GM12878 (cell line): ENCODE data around the gene DUS2. TPM values are rescaled to one million over a fixed set of nuclear protein-coding genes. Genes with fewer than 3 reads are reported as not detected.

ENCODE experiments used
- ATAC-seq: fragments of 200-7000 bp; cut with Tn5 transposase; 3 replicates; pipeline ENCODE4 v1.9.1; 2020; ENCODE audit warnings: mild to moderate bottlenecking, moderate library complexity
- BruUV-seq: library from RNA; stranded (reverse); fragments of 400-500 nt; replicated peaks from 2 replicates; lab custom pipeline; 2021; lab: Mats Ljungman, UMichigan
- CTCF ChIA-PET: fragments of 300-600 bp; sonication (Branson Sonifier 250); formaldehyde crosslinking; extraction: SDS; loops from one replicate; lab custom pipeline; 2021; ENCODE audit warnings: inconsistent platforms; lab: Yijun Ruan, JAX
- POLR2A ChIA-PET: fragments of 350-600 bp; formaldehyde crosslinking; extraction: SDS; loops from one replicate; lab custom pipeline; 2021; ENCODE audit warnings: inconsistent platforms; lab: Charles Lee
- RAD21 ChIA-PET: fragments of 300-600 bp; sonication (Branson Sonifier 250); formaldehyde crosslinking; loops from one replicate; lab custom pipeline; 2023; ENCODE audit warnings: antibody characterized with exemption; ENCODE audit not compliant: unreplicated experiment; lab: Charles Lee
- SMC1A ChIA-PET: fragments of 300-600 bp; sonication (Branson Sonifier 250); formaldehyde crosslinking; loops from one replicate; lab custom pipeline; 2023; ENCODE audit not compliant: unreplicated experiment, uncharacterized antibody; lab: Charles Lee
- DNase-seq: peaks from one replicate; pipeline ENCODE4 v3.0.0-alpha.2; 2011; ENCODE audit warnings: low read depth, low spot score
- FAIRE-seq: peaks from 3 replicates; lab custom pipeline; 2011; peaks lifted over from hg19 to GRCh38; lab: Jason Lieb, UNC
- H2AFZ ChIP-seq: 2 replicates; pipeline ENCODE4 v1.6.0; 2011; ENCODE audit warnings: low read depth, low read length, control low read depth; ENCODE audit not compliant: control insufficient read depth
- H3K27ac ChIP-seq: 2 replicates; pipeline ENCODE4 v1.5.1; 2011; ENCODE audit warnings: control low read depth; ENCODE audit not compliant: control insufficient read depth, insufficient read depth
- H3K27me3 ChIP-seq, 2 experiments: replicated peaks in 1 of 2; 2 replicates each; pipeline versions ENCODE4 v1.6.0 to v1.6.1; 2011; ENCODE audit warnings: low read length in 1 of 2; ENCODE audit not compliant: control insufficient read depth in 2 of 2, insufficient read depth in 2 of 2
- H3K36me3 ChIP-seq, 2 experiments: 2 replicates each; pipeline ENCODE4 v1.5.1; 2011; ENCODE audit warnings: low read length in 1 of 2; ENCODE audit not compliant: control insufficient read depth in 2 of 2, insufficient read depth in 2 of 2
- H3K4me1 ChIP-seq: 2 replicates; pipeline ENCODE4 v1.6.1; 2011; ENCODE audit warnings: mild to moderate bottlenecking, low read length, moderate library complexity, mixed read lengths; ENCODE audit not compliant: control insufficient read depth, insufficient read depth
- H3K4me2 ChIP-seq: 2 replicates; pipeline ENCODE4 v1.6.0; 2011; ENCODE audit warnings: control low read depth; ENCODE audit not compliant: control insufficient read depth, insufficient read depth
- H3K4me3 ChIP-seq: fragments of 200-600 bp; sonication (generic); 2 replicates; pipeline ENCODE4 v1.5.1; 2016
- H3K79me2 ChIP-seq: 2 replicates; pipeline ENCODE4 v1.6.0; 2011; ENCODE audit warnings: low read length; ENCODE audit not compliant: control insufficient read depth, insufficient read depth
- H3K9ac ChIP-seq: 2 replicates; pipeline ENCODE4 v1.8.0; 2011; ENCODE audit warnings: low read length, control low read depth, mixed read lengths; ENCODE audit not compliant: control insufficient read depth, insufficient read depth
- H3K9me3 ChIP-seq: replicated peaks from 3 replicates; pipeline ENCODE4 v1.5.1; 2011; ENCODE audit warnings: mild to moderate bottlenecking, low read length; ENCODE audit not compliant: control insufficient read depth, insufficient read depth
- H4K20me1 ChIP-seq: 2 replicates; pipeline ENCODE4 v1.6.0; 2011; ENCODE audit not compliant: control insufficient read depth, insufficient read depth
- ASH2L ChIP-seq: fragments of 300-600, 200-600 bp; sonication (generic); IDR thresholded peaks from 2 replicates; pipeline ENCODE4 v1.6.1; 2017; ENCODE audit warnings: low read depth, mild to moderate bottlenecking, borderline replicate concordance
- ATF7 ChIP-seq: fragments of 450-650 bp; IDR thresholded peaks from 2 replicates; pipeline ENCODE4 v1.6.1; 2016; ENCODE audit warnings: low read depth, mild to moderate bottlenecking
- BHLHE40 ChIP-seq, 2 experiments: fragments of 450-650 bp in 1 of 2; IDR thresholded peaks; 2 replicates each; pipeline ENCODE4 v1.6.1; 2011 to 2017; ENCODE audit warnings: low read depth in 2 of 2, borderline replicate concordance in 1 of 2, improper control_type of control experiment in 1 of 2, low read length in 1 of 2, mild to moderate bottlenecking in 1 of 2
- GATAD2B ChIP-seq: fragments of 450-650 bp; conservative IDR thresholded peaks from 2 replicates; pipeline ENCODE4 v1.6.1; 2017; ENCODE audit warnings: low read depth, mild to moderate bottlenecking, moderate library complexity
- HDGF ChIP-seq: fragments of 450-650 bp; IDR thresholded peaks from 2 replicates; pipeline ENCODE4 v1.6.1; 2016; ENCODE audit warnings: antibody characterized with exemption
- IKZF1 ChIP-seq: fragments of 450-650 bp; conservative IDR thresholded peaks from 2 replicates; pipeline ENCODE4 v1.6.1; 2017; ENCODE audit warnings: antibody characterized with exemption, mild to moderate bottlenecking
- MYB ChIP-seq: fragments of 150-350 bp; IDR thresholded peaks from 2 replicates; pipeline ENCODE4 v1.6.1; 2014; ENCODE audit warnings: mild to moderate bottlenecking, low read depth, low read length, borderline replicate concordance
- POLR2AphosphoS2 ChIP-seq: IDR thresholded peaks from 2 replicates; pipeline ENCODE4 v1.6.1; 2011; ENCODE audit warnings: low read depth, mild to moderate bottlenecking, low read length, improper control_type of control experiment, moderate library complexity
- RB1 ChIP-seq: fragments of 450-650 bp; formaldehyde crosslinking; IDR thresholded peaks from 2 replicates; pipeline ENCODE4 v1.6.1; 2017; ENCODE audit warnings: mild to moderate bottlenecking, borderline replicate concordance
- YY1 ChIP-seq: IDR thresholded peaks from 2 replicates; pipeline ENCODE4 v1.6.1; 2011; ENCODE audit warnings: low read depth, mild to moderate bottlenecking, low read length
- ZSCAN29 ChIP-seq: fragments of 450-650 bp; IDR thresholded peaks from 2 replicates; pipeline ENCODE4 v1.6.1; 2017; ENCODE audit warnings: mild to moderate bottlenecking, moderate library complexity
- WGBS: methylation state at CpG from one replicate; pipeline ENCODE4 v1.1.6; 2016; ENCODE audit warnings: low lambda C conversion rate; ENCODE audit not compliant: insufficient replicate concordance, insufficient coverage; ENCODE audit errors: missing lambda C conversion rate; 5-methylcytosine and 5-hydroxymethylcytosine counted together
- in situ Hi-C: fragments of 300-500 bp; cut with MboI; formaldehyde crosslinking; loops from 9 replicates; pipeline ENCODE4 v1.14.3; 2018; ENCODE audit warnings: mixed read lengths
- intact Hi-C: fragments of 100-400 bp; cut with micrococcal nuclease; formaldehyde crosslinking; loops from one replicate; pipeline ENCODE4 v1.14.2; 2022; ENCODE audit not compliant: unreplicated experiment
- polyA plus RNA-seq, 11 experiments: library from polyadenylated mRNA; depleted of rRNA in 4 of 11; unstranded in 6 of 11; stranded (reverse) in 5 of 11; fragments of >200 nt; fragmentation: Nextera tagmentation in 4 of 11; fragmentation: Illumina TruSeq in 1 of 11; extraction: Ambion mirVana in 4 of 11; extraction: Trizol in 1 of 11; gene quantifications; 1 replicate in 1 of 11; 2 replicates in 10 of 11; pipeline versions ENCODE4 v1.2.1 to v1.2.3, GENCODE V29; 2011 to 2016; ENCODE audit warnings: inconsistent platforms in 2 of 11, missing spikeins in 2 of 11, low read depth in 1 of 11
- total RNA-seq, 4 experiments: library from RNA; depleted of rRNA in 3 of 4; stranded (reverse); fragments of >200 nt in 3 of 4; fragmentation: Illumina TruSeq in 1 of 4; extraction: Trizol in 1 of 4; gene quantifications; 2 replicates each; pipeline versions ENCODE4 v1.2.1 to v1.2.3, GENCODE V29; 2013 to 2021
- TF ChIP-seq, protein P1 (sequence below): IDR thresholded peaks from 2 replicates; pipeline ENCODE4 v1.6.1; 2012; ENCODE audit warnings: low read depth, low read length, improper control_type of control experiment
- TF ChIP-seq, protein P2 (sequence below): IDR thresholded peaks from 2 replicates; pipeline ENCODE4 v1.6.1; 2012; ENCODE audit warnings: improper control_type of control experiment, low read depth, low read length; ENCODE audit not compliant: insufficient replicate concordance
- TF ChIP-seq, protein P3 (sequence below): fragments of 450-650 bp; IDR thresholded peaks from 2 replicates; pipeline ENCODE4 v1.6.1; 2017; ENCODE audit warnings: low read depth, mild to moderate bottlenecking, moderate library complexity

DUS2 gene
- total and polyA plus RNA-seq, 10 of the 15 experiments (the other 5 are each of a cell fraction or from before 2014, with no cell fraction given): 4.8 to 32.3 (median 25.5) TPM

DNA sequence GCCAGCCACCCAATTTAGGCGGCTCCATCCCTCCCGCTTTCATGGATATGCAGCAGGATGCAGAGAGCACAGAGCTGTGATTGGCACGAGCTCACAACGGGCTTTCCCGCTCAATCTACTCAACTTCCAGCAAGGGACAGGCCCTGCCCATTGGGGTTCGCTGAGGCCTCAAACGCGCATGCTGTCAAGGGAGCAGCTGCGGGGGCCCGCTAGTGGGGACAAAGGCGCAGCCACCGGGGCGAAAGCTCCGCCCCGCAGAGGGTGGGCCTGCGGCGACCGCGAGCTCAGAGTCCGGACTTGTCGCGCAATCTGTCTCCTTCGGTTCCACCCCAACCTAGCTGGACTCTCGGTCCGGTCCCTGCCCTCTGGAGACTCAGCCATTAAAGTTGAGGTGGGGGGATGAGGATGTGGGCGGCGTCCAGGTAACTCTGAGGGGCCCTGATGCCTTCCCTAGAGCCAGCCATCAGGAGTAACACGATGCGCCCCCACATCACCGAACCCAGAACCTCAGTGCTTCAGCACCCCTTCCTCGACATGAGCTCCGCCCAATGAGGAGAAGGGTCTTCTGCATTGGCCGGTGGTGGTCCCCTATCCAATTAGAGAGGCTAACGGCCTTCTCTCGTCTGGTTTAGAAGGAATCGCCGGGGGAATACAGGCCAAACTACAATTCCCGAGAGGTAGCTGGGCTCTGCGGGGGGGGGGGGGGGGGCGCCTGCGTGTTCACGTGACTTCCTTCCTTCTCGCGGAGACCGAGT is 61.6 kb downstream of the DUS2 start:
- CTCF ChIA-PET: interaction anchor here (0.7 to 8.8 kb wide), 16 partner anchors 9 to 243 kb away, joined by 3 to 109 read pairs (median 4); partner anchors contain the start of genes DDX28 and DUS2
- Histone ChIP-seq H3K27ac (peak overlapping the region; percentile 86), H3K4me2 (peak overlapping the region; percentile 79), H2AFZ (peak overlapping the region; percentile 83), H3K9me3 (no peaks in the 10 kb centered on the region), H4K20me1 (no peaks in the 10 kb centered on the region), H3K9ac (peak overlapping the region; percentile 90), H3K36me3 (peaks cover 0 to 4% of the 10 kb centered on the region in 2 experiments; a peak in 2 of 4 replicates), H3K79me2 (peaks cover 39% of the 10 kb centered on the region), H3K4me1 (peaks cover 20% of the 10 kb centered on the region), H3K27me3 (no peaks in the 10 kb centered on the region), H3K4me3 (peak overlapping the region; percentile 89)
- peak; percentile 23 for FAIRE-seq
- BruUV-seq: no TSS peak
- in situ Hi-C loops: no loop called here
- ATAC-seq: peak; percentile 85
- 1% methylated on average over 37 of the region's 45 CpGs for WGBS
- RAD21 ChIA-PET: interaction anchor here (0.6 to 5.3 kb wide), 16 partner anchors 9 to 283 kb away, joined by 3 to 105 read pairs (median 4); partner anchors contain the start of genes DDX28 and DUS2
- SMC1A ChIA-PET: interaction anchor here (0.7 to 6.6 kb wide), 14 partner anchors 9 to 188 kb away, joined by 3 to 67 read pairs (median 4); partner anchors contain the start of gene PSMB10
- DNase-seq: peak; percentile 71
- intact Hi-C loops: loop anchor here (5.0 kb wide), 1 partner anchor 43 kb away; no protein-coding TSS in a partner anchor
- POLR2A ChIA-PET: interaction anchor here (0.5 to 6.1 kb wide), 20 partner anchors 8 to 703 kb away, joined by 3 to 135 read pairs (median 4); partner anchors contain the start of genes DDX28, DUS2, GFOD2 and PSMB10
- TF ChIP-seq, protein P1, sequence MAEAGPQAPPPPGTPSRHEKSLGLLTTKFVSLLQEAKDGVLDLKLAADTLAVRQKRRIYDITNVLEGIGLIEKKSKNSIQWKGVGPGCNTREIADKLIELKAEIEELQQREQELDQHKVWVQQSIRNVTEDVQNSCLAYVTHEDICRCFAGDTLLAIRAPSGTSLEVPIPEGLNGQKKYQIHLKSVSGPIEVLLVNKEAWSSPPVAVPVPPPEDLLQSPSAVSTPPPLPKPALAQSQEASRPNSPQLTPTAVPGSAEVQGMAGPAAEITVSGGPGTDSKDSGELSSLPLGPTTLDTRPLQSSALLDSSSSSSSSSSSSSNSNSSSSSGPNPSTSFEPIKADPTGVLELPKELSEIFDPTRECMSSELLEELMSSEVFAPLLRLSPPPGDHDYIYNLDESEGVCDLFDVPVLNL: 0 out of 2 replicates have a peak, but pooled peaks have one; percentile 7
- TF ChIP-seq BHLHE40 (IDR thresholded peaks at IDR 0.05; ENCODE audit: borderline replicate concordance in 1 of 2, low read depth in 2 of 2, low read length in 1 of 2) (peak; percentile 79 to 83), ZSCAN29 (no peak), HDGF (peak; percentile 92; the same call in 1 of the 2 replicates), ASH2L (no peak), IKZF1 (peak; percentile 71), ATF7 (0 out of 2 replicates have a peak, but pooled peaks have one; percentile 8), YY1 (peak; percentile 27; the same call in 1 of the 2 replicates), POLR2AphosphoS2 (peak; percentile 89), GATAD2B (peak; percentile 67; the same call in 1 of the 2 replicates), RB1 (peak; percentile 59; the same call in 1 of the 2 replicates), MYB (no peak)
- TF ChIP-seq, protein P2, sequence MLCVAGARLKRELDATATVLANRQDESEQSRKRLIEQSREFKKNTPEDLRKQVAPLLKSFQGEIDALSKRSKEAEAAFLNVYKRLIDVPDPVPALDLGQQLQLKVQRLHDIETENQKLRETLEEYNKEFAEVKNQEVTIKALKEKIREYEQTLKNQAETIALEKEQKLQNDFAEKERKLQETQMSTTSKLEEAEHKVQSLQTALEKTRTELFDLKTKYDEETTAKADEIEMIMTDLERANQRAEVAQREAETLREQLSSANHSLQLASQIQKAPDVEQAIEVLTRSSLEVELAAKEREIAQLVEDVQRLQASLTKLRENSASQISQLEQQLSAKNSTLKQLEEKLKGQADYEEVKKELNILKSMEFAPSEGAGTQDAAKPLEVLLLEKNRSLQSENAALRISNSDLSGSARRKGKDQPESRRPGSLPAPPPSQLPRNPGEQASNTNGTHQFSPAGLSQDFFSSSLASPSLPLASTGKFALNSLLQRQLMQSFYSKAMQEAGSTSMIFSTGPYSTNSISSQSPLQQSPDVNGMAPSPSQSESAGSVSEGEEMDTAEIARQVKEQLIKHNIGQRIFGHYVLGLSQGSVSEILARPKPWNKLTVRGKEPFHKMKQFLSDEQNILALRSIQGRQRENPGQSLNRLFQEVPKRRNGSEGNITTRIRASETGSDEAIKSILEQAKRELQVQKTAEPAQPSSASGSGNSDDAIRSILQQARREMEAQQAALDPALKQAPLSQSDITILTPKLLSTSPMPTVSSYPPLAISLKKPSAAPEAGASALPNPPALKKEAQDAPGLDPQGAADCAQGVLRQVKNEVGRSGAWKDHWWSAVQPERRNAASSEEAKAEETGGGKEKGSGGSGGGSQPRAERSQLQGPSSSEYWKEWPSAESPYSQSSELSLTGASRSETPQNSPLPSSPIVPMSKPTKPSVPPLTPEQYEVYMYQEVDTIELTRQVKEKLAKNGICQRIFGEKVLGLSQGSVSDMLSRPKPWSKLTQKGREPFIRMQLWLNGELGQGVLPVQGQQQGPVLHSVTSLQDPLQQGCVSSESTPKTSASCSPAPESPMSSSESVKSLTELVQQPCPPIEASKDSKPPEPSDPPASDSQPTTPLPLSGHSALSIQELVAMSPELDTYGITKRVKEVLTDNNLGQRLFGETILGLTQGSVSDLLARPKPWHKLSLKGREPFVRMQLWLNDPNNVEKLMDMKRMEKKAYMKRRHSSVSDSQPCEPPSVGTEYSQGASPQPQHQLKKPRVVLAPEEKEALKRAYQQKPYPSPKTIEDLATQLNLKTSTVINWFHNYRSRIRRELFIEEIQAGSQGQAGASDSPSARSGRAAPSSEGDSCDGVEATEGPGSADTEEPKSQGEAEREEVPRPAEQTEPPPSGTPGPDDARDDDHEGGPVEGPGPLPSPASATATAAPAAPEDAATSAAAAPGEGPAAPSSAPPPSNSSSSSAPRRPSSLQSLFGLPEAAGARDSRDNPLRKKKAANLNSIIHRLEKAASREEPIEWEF: no peak
- TF ChIP-seq, protein P3, sequence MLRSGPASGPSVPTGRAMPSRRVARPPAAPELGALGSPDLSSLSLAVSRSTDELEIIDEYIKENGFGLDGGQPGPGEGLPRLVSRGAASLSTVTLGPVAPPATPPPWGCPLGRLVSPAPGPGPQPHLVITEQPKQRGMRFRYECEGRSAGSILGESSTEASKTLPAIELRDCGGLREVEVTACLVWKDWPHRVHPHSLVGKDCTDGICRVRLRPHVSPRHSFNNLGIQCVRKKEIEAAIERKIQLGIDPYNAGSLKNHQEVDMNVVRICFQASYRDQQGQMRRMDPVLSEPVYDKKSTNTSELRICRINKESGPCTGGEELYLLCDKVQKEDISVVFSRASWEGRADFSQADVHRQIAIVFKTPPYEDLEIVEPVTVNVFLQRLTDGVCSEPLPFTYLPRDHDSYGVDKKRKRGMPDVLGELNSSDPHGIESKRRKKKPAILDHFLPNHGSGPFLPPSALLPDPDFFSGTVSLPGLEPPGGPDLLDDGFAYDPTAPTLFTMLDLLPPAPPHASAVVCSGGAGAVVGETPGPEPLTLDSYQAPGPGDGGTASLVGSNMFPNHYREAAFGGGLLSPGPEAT: peak; percentile 48; the same call in 1 of the 2 replicates
